HCT116 (cell line): ENCODE measurements around the gene AKT3. TPM values are rescaled to one million over a fixed set of nuclear protein-coding genes. Genes with fewer than 3 reads are reported as not detected.

Source experiments
- ATAC-seq: fragments of 200-7000 bp; cut with Tn5 transposase; 2 replicates; pipeline ENCODE4 v1.9.1; 2020; ENCODE audit warnings: mild to moderate bottlenecking, moderate library complexity
- BruUV-seq: library from RNA; stranded (reverse); fragments of 400-500 nt; replicated peaks from 2 replicates; lab custom pipeline; 2021; lab: Mats Ljungman, UMichigan
- CTCF ChIA-PET: fragments of 300-600 bp; sonication (Branson Sonifier 250); formaldehyde crosslinking; loops from one replicate; lab custom pipeline; 2021; ENCODE audit warnings: antibody characterized with exemption; lab: Charles Lee
- POLR2A ChIA-PET: fragments of 300-600, 350-600 bp; sonication (Branson Sonifier 250); formaldehyde crosslinking; loops from one replicate; lab custom pipeline; 2021; ENCODE audit warnings: antibody characterized with exemption; lab: Charles Lee
- RAD21 ChIA-PET, 2 experiments: fragments of 300-600 bp; sonication (Branson Sonifier 250); formaldehyde crosslinking; loops; one replicate each; lab custom pipeline; 2023; ENCODE audit warnings: low total read pairs in 2 of 2; ENCODE audit not compliant: uncharacterized antibody in 2 of 2, unreplicated experiment in 2 of 2, low non-redundant PET in 1 of 2; lab: Charles Lee
- DNase-seq: peaks from one replicate; pipeline ENCODE4 v3.0.0-alpha.2; 2010; ENCODE audit warnings: low read depth, low spot score
- H2AFZ ChIP-seq: fragments of 200-600 bp; shearing (Covaris generic), sonication (generic); 2 replicates; pipeline ENCODE4 v1.6.1; 2017; ENCODE audit warnings: low read depth, mixed run types, mixed read lengths, antibody characterized with exemption, low read length; ENCODE audit not compliant: poor library complexity, severe bottlenecking
- H3K27ac ChIP-seq: 2 replicates; pipeline ENCODE4 v1.5.1; 2012; ENCODE audit warnings: low read depth, low read length
- H3K27me3 ChIP-seq: fragments of 200-600 bp; sonication (generic); 2 replicates; pipeline ENCODE4 v1.6.1; 2016; ENCODE audit warnings: mixed run types, low read length, mixed read lengths; ENCODE audit not compliant: insufficient read depth
- H3K36me3 ChIP-seq, 2 experiments: fragments of 200-500 bp in 1 of 2; fragments of 200-600 bp in 1 of 2; sonication (Bioruptor generic) in 1 of 2; sonication (generic) in 1 of 2; 2 replicates each; pipeline versions ENCODE4 v1.5.1 to v1.6.1; 2014 to 2016; ENCODE audit warnings: low read length in 2 of 2, inconsistent platforms in 1 of 2, mixed read lengths in 1 of 2, mixed run types in 1 of 2; ENCODE audit not compliant: insufficient read depth in 2 of 2, control insufficient read depth in 1 of 2
- H3K4me1 ChIP-seq, 2 experiments: fragments of 200-600 bp in 1 of 2; sonication (generic) in 1 of 2; 2 replicates each; pipeline versions ENCODE4 v1.5.1 to v1.6.1; 2012 to 2017; ENCODE audit warnings: low read length in 2 of 2, inconsistent platforms in 1 of 2, mild to moderate bottlenecking in 1 of 2, mixed read lengths in 1 of 2, mixed run types in 1 of 2, moderate library complexity in 1 of 2; ENCODE audit not compliant: insufficient read depth in 2 of 2, control insufficient read depth in 1 of 2
- H3K4me2 ChIP-seq: fragments of 200-600 bp; sonication (generic); 2 replicates; pipeline ENCODE4 v1.6.1; 2017; ENCODE audit warnings: mixed run types, low read length, mixed read lengths
- H3K4me3 ChIP-seq, 2 experiments: fragments of 200-600 bp in 1 of 2; sonication (generic) in 1 of 2; replicated peaks in 1 of 2; 2 replicates each; pipeline ENCODE4 v1.5.1; 2011 to 2016; ENCODE audit warnings: low read length in 2 of 2, control low read depth in 1 of 2, low read depth in 1 of 2, mild to moderate bottlenecking in 1 of 2, mixed read lengths in 1 of 2, mixed run types in 1 of 2
- H3K79me2 ChIP-seq: fragments of 200-600 bp; sonication (generic); 2 replicates; pipeline ENCODE4 v1.6.1; 2017; ENCODE audit warnings: mild to moderate bottlenecking, mixed run types, low read length, moderate library complexity, mixed read lengths; ENCODE audit not compliant: insufficient read depth
- H3K9ac ChIP-seq: fragments of 200-600 bp; sonication (generic); 2 replicates; pipeline ENCODE4 v1.6.1; 2016; ENCODE audit warnings: low read length, mixed read lengths
- H3K9me2 ChIP-seq: fragments of 200-600 bp; sonication (generic), shearing (Covaris generic); 2 replicates; pipeline ENCODE4 v1.6.1; 2017; ENCODE audit warnings: mixed run types, mild to moderate bottlenecking, moderate library complexity; ENCODE audit not compliant: insufficient read depth
- H3K9me3 ChIP-seq, 2 experiments: fragments of 200-500 bp in 1 of 2; fragments of 200-600 bp in 1 of 2; sonication (Bioruptor generic) in 1 of 2; sonication (generic) in 1 of 2; 2 replicates each; pipeline ENCODE4 v1.6.1; 2014 to 2017; ENCODE audit warnings: low read length in 2 of 2, mixed read lengths in 2 of 2, inconsistent platforms in 1 of 2, low read depth in 1 of 2, mild to moderate bottlenecking in 1 of 2, mixed run types in 1 of 2, moderate library complexity in 1 of 2; ENCODE audit not compliant: control insufficient read depth in 1 of 2, insufficient read depth in 1 of 2
- H4K20me1 ChIP-seq: fragments of 200-600 bp; sonication (generic), shearing (Covaris generic); 2 replicates; pipeline ENCODE4 v1.6.1; 2017; ENCODE audit warnings: mixed run types, mild to moderate bottlenecking, moderate library complexity; ENCODE audit not compliant: insufficient read depth
- CEBPB ChIP-seq: IDR thresholded peaks from 2 replicates; pipeline ENCODE4 v1.6.1; 2012; ENCODE audit warnings: low read depth
- EZH2 ChIP-seq: fragments of 200-600 bp; sonication (generic); IDR thresholded peaks from 2 replicates; pipeline ENCODE4 v1.6.1; 2017; ENCODE audit warnings: antibody characterized with exemption, mixed run types
- EZH2phosphoT487 ChIP-seq: fragments of 200-600 bp; IDR thresholded peaks from 2 replicates; pipeline ENCODE4 v1.6.1; 2018; ENCODE audit warnings: antibody characterized with exemption, borderline replicate concordance
- JUND ChIP-seq: IDR thresholded peaks from 2 replicates; pipeline ENCODE4 v1.6.1; 2012
- POLR2A ChIP-seq: IDR thresholded peaks from 2 replicates; pipeline ENCODE4 v1.7.0; 2011; ENCODE audit warnings: borderline replicate concordance; ENCODE audit not compliant: insufficient read depth, insufficient read length; ENCODE audit errors: extremely low read depth
- POLR2AphosphoS5 ChIP-seq: IDR thresholded peaks from 2 replicates; pipeline ENCODE4 v1.6.1; 2011; ENCODE audit warnings: mild to moderate bottlenecking, low read depth, low read length, moderate library complexity
- RAD21 ChIP-seq: IDR thresholded peaks from 2 replicates; pipeline ENCODE4 v1.6.1; 2012; ENCODE audit warnings: low read depth, mild to moderate bottlenecking
- SIN3A ChIP-seq: IDR thresholded peaks from 2 replicates; pipeline ENCODE4 v1.6.1; 2012; ENCODE audit warnings: low read depth
- ZFX ChIP-seq: fragments of 450-650 bp; IDR thresholded peaks from 2 replicates; pipeline ENCODE4 v1.6.1; 2017
- ZNF274 ChIP-seq: fragments of 200-500 bp; sonication (Bioruptor generic); IDR thresholded peaks from 2 replicates; pipeline ENCODE4 v1.6.1; 2014; ENCODE audit warnings: mild to moderate bottlenecking, low read depth, low read length, inconsistent platforms
- intact Hi-C: fragments of 100-400 bp; cut with micrococcal nuclease; formaldehyde crosslinking; loops from 2 replicates; pipeline ENCODE4 v1.10.0; 2022
- total RNA-seq: library from RNA; stranded (reverse); gene quantifications from one replicate; pipeline ENCODE4 v1.2.1, GENCODE V29; 2021; ENCODE audit not compliant: unreplicated experiment
- TF ChIP-seq, protein P1 (sequence below): IDR thresholded peaks from 2 replicates; pipeline ENCODE4 v1.6.1; 2012
- TF ChIP-seq, protein P2 (sequence below): IDR thresholded peaks from 2 replicates; pipeline ENCODE4 v1.6.1; 2012; ENCODE audit warnings: low read depth
- TF ChIP-seq, protein P3 (sequence below): IDR thresholded peaks from 2 replicates; pipeline ENCODE4 v1.6.1; 2012

Gene AKT3
- total RNA-seq, 1 experiment from 2014 or later: 0.49 TPM

DNA sequence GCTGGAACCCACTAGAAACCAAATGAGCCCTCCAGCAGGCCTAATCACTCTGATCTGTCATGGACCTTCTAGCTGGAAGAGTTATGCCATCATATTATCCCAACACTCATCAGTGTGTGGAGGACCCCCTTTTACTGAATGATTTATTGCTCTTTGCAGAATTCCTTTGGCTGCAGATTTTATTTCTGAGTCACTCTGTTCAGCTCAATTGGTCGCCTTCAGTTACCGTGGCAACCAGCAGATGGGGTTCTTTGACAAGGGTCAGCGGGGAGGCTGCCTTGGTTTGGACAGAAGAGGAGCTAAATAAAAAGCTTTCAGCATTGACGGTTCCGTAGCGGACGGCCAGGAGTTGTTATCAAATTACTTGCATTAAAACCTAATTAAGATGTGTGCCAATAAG, 374.1 kb downstream of the AKT3 start:
- Histone ChIP-seq H3K9me2 (no peaks in the 10 kb centered on the region), H3K27me3 (no peaks in the 10 kb centered on the region), H2AFZ (no peak overlapping the region), H4K20me1 (no peaks in the 10 kb centered on the region), H3K9ac (no peak overlapping the region), H3K36me3 (no peaks in the 10 kb centered on the region), H3K79me2 (no peaks in the 10 kb centered on the region), H3K4me3 (no peak overlapping the region), H3K9me3 (no peaks in the 10 kb centered on the region), H3K4me2 (no peak overlapping the region), H3K27ac (no peak overlapping the region), H3K4me1 (no peaks in the 10 kb centered on the region)
- no TSS peak for BruUV-seq
- intact Hi-C loops: no loop called here
- RAD21 ChIA-PET: no interaction called here
- TF ChIP-seq JUND: no peak
- no peak for TF ChIP-seq RAD21
- TF ChIP-seq POLR2A: no peak
- TF ChIP-seq EZH2phosphoT487: no peak
- TF ChIP-seq ZFX: no peak
- TF ChIP-seq SIN3A: no peak
- no peak for TF ChIP-seq POLR2AphosphoS5
- TF ChIP-seq, protein P1, sequence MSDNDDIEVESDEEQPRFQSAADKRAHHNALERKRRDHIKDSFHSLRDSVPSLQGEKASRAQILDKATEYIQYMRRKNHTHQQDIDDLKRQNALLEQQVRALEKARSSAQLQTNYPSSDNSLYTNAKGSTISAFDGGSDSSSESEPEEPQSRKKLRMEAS: no peak
- TF ChIP-seq EZH2: no peak
- no peak for TF ChIP-seq CEBPB
- TF ChIP-seq, protein P2, sequence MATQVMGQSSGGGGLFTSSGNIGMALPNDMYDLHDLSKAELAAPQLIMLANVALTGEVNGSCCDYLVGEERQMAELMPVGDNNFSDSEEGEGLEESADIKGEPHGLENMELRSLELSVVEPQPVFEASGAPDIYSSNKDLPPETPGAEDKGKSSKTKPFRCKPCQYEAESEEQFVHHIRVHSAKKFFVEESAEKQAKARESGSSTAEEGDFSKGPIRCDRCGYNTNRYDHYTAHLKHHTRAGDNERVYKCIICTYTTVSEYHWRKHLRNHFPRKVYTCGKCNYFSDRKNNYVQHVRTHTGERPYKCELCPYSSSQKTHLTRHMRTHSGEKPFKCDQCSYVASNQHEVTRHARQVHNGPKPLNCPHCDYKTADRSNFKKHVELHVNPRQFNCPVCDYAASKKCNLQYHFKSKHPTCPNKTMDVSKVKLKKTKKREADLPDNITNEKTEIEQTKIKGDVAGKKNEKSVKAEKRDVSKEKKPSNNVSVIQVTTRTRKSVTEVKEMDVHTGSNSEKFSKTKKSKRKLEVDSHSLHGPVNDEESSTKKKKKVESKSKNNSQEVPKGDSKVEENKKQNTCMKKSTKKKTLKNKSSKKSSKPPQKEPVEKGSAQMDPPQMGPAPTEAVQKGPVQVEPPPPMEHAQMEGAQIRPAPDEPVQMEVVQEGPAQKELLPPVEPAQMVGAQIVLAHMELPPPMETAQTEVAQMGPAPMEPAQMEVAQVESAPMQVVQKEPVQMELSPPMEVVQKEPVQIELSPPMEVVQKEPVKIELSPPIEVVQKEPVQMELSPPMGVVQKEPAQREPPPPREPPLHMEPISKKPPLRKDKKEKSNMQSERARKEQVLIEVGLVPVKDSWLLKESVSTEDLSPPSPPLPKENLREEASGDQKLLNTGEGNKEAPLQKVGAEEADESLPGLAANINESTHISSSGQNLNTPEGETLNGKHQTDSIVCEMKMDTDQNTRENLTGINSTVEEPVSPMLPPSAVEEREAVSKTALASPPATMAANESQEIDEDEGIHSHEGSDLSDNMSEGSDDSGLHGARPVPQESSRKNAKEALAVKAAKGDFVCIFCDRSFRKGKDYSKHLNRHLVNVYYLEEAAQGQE: no peak
- TF ChIP-seq ZNF274: no peak
- TF ChIP-seq, protein P3, sequence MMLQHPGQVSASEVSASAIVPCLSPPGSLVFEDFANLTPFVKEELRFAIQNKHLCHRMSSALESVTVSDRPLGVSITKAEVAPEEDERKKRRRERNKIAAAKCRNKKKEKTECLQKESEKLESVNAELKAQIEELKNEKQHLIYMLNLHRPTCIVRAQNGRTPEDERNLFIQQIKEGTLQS: no peak
- POLR2A ChIA-PET: no interaction called here
- no peak for DNase-seq
- ATAC-seq: no peak
- CTCF ChIA-PET: no interaction called here
